Pulmonary artery endothelial cell (primary cell): Measurements from ENCODE around the gene MAP1LC3A. TPM values are rescaled to one million over a fixed set of nuclear protein-coding genes. Genes with fewer than 3 reads are reported as not detected.

Experiments used
- total RNA-seq: library from RNA; depleted of rRNA; stranded (reverse); fragments of >200 nt; gene quantifications from 2 replicates; pipeline ENCODE4 v1.2.3, GENCODE V29; 2014

MAP1LC3A gene
- total RNA-seq, 1 donor from 2014 or later: 22.0 TPM

Other genes starting within 250 kb of the MAP1LC3A start
- gene ITCH, start 195.4 kb upstream of the MAP1LC3A start, total RNA-seq: 62.2 and 74.8 TPM in 2 replicates
- 47.7 and 50.1 TPM in 2 replicates for gene DYNLRB1, start 42.3 kb upstream of the MAP1LC3A start, total RNA-seq
- 6.3 and 9.6 TPM in 2 replicates for gene PIGU, start 118.4 kb downstream of the MAP1LC3A start, total RNA-seq
- 3.4 TPM in 2 replicates for gene TP53INP2, start 145.6 kb downstream of the MAP1LC3A start, total RNA-seq